NCI-H1092 (cell line): ENCODE results near the gene RD3L.

Experiments
- DNase-seq: peaks from one replicate; lab custom pipeline; 2025; lab: John Stamatoyannopoulos, UW

RD3L gene

GRCh38 chr14:103941973-103942736 lies at the start of gene RD3L:
Gene RD3L (minus strand): TSS chr14:103942529. CDS start chr14:103941695, 834 bp downstream.
- DNase-seq, result no peak

DNA sequence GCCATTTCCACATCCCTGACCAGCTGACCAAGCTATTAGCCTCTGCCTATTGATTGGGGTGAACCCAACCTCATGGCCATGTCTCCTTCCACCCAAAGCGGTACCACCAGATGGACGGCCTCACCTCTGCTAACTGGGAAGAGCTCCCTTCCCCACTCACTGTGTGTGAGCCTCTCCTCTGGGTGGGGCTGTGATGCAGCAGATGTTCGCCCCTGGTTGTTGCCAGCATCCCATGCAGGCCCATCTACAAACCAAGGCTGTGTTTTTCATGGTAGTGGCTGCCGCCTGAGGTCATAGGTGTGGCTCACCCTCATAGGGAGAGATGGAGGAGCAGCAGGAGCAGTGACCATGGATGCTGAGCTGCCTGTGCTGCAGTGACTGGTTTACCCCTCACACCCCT lies 47.6 kb upstream of the RD3L start:
- DNase-seq, result no peak

DNA sequence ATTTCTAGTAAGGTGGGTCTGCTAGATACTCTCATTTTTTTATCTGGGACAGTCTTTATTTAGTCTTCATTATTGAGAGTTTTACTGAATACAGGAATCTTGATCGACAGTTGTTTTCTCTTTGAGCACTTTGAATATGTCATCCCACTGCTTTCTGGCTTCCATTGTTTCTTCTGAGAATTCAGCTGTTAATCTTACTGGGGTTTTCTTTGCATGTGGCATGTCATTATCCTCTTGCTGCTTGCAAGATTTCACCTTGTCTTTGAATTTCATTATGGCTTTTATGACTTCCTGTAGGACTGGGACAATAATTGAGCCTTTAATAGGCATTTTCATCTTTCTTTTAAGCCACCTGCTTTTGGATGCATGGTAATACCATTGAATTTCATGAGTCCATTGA lies 46.7 kb upstream of the RD3L start:
- no peak for DNase-seq

DNA sequence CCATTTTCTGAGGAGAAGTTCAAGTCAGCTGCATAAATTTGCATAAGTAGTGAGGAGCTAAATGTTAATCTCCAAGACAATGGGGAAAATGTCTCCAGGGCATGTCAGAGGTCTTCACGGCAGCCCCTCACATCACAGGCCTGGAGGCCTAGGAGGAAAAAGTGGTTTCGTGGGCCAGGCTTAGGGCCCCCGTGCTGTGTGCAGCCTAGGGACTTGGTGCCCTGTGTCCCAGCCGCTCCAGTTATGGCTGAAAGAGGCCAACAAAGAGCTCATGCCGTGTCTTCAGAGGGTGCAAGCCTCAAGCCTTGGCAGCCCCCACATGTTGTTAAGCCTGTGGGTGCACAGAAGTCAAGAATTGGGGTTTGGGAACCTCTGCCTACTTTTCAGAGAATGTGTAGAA lies 41.9 kb upstream of the RD3L start:
- no peak for DNase-seq

DNA sequence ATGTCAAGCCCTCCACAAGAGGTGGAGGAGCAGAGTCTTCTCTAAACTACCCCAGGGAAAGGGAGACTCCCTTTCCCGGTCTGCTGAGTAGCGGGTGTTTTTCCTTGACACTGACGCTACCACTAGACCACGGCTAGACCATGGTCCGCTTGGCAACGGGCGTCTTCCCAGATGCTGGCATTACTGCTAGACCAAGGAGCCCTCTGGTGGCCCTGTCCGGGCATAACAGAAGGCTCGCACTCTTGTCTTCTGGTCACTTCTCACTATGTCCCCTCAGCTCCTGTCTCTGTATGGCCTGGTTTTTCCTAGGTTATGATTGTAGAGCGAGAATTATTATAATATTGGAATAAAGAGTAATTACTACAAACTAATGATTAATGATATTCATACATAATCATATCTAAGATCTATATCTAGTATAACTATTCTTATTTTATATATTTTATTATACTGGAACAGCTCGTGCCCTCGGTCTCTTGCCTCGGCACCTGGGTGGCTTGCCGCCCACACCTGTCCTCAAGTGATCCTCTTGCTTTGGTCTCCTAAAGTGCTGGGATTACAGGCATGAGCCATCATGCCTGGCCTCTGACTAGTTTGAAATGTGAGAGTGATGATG lies 38.4 kb upstream of the RD3L start:
- peak; percentile 9 for DNase-seq

GRCh38 chr14:103974575-103974974 lies 32.2 kb upstream of the RD3L start:
- DNase-seq, result no peak

DNA sequence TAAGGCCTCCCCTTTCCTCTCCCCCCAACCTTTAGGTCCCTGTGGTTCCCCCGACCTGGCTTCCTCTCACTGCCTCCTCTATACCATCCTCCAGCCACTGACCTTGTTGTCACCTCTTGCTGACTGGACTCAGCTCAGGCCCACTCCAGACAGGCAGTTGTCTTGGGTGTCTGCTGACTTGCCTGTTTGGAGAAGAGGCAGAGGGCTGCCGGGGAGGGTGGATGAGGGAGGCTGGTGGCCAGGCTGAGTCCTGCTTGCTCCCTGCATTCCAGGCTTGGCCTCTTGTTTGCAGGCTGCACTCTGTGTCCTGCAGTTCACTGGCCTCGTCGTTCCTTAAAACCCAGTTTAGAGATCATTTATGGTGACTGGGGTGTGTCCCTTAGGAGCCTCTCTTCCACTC lies 31.0 kb upstream of the RD3L start:
- no peak for DNase-seq

- no peak for DNase-seq
These were observed 27.6 kb upstream of the RD3L start for GRCh38 chr14:103969961-103970360.

DNA sequence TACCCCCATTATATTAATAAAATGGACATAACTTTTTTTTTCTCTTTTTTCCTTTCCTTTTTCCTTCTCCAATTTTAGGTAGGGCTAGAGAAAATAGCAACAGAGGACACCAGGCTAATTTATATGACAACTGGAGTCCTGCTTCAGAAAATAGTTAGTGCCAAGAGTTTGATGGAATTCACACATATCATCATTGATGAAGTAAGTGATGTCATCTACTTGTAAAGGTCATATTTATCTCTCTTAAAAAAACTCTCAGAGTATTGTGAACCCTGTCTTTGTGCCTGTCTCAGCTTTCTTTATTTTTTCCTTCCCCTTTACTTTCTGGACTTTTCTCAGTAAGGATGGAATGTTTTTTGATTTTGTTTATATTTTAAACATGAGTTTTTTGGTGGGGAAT lies 24.3 kb upstream of the RD3L start:
- DNase-seq, result no peak

GRCh38 chr14:103961928-103962578 lies 19.7 kb upstream of the RD3L start:
- no peak for DNase-seq

- no peak for DNase-seq
These were observed 18.2 kb upstream of the RD3L start for GRCh38 chr14:103960457-103961055.

- DNase-seq, result no peak
These were observed 6.9 kb upstream of the RD3L start for GRCh38 chr14:103949131-103949790.

GRCh38 chr14:103948442-103948841 lies 6.1 kb upstream of the RD3L start:
- DNase-seq, result no peak

DNA sequence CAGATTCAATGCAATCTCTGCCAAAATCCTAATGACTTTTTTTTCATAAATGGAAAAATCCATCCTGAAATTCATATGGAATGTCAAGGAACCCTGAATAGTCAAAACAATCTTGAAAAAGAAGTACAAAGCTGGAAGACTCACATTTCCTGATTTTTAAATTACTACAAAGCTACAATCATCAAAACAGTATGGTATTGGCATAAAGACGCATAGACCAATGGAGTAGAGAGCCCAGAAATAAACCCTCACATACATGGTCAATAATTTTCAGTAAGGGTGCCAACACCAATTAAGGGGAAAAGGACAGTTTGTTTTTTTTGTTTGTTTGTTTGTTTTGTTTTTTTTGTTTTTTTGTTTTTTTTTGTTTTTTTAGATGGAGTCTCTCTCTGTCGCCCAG lies 4.6 kb upstream of the RD3L start:
- no peak for DNase-seq

GRCh38 chr14:103943673-103944072 lies 1.3 kb upstream of the RD3L start:
- DNase-seq, result no peak

GRCh38 chr14:103941462-103941861 lies 867 bp downstream of the RD3L start:
- DNase-seq, result no peak

DNA sequence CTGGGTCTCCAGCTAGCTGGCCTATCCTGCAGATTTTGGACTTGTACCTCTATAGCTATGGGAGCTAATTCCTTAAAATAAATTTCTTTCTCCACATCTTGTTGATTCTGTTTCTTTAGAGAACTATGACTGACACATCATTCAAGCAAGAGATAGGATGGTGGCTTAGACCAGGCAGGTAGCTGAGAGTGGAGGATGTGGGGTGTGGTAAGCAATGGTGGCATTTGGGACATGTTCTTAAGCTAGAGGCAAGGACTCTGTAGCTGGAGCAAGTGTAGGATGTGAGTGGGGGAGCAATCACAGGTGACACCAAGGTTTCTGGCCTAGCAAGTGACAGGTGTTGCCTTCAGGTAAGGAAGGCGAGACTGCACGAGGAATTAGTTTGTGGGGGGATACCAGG lies 7.2 kb downstream of the RD3L start:
- no peak for DNase-seq

GRCh38 chr14:103932791-103933490 lies 9.4 kb downstream of the RD3L start:
- no peak for DNase-seq

- no peak for DNase-seq
These were observed 10.9 kb downstream of the RD3L start for GRCh38 chr14:103931422-103931821.

GRCh38 chr14:103930051-103930604 lies 12.2 kb downstream of the RD3L start:
- DNase-seq, result no peak
